WTC11 (cell line): Measurements from ENCODE around the gene CSTF1.

Source experiments
- FOXP1 ChIP-seq: sonication (generic); formaldehyde crosslinking; IDR thresholded peaks from 2 replicates; pipeline ENCODE4 v1.8.0; 2022; ENCODE audit warnings: missing genetic modification reagents, mild to moderate bottlenecking, moderate library complexity, borderline replicate concordance
- SMAD4 ChIP-seq: sonication (generic); formaldehyde crosslinking; IDR thresholded peaks from 2 replicates; pipeline ENCODE4 v1.8.0; 2022; ENCODE audit warnings: mild to moderate bottlenecking, missing genetic modification reagents
- TEAD4 ChIP-seq: sonication (generic); formaldehyde crosslinking; IDR thresholded peaks from 2 replicates; pipeline ENCODE4 v1.8.0; 2022; ENCODE audit warnings: mild to moderate bottlenecking, missing genetic modification reagents
- TF ChIP-seq, protein P1 (sequence below): fragments of 200-600 bp; IDR thresholded peaks from 2 replicates; pipeline ENCODE4 v1.8.0; 2022; ENCODE audit warnings: antibody characterized with exemption
- TF ChIP-seq, protein P2 (sequence below): sonication (generic); formaldehyde crosslinking; IDR thresholded peaks from 2 replicates; pipeline ENCODE4 v1.8.1; 2022; ENCODE audit warnings: low read depth, mild to moderate bottlenecking, moderate library complexity, missing genetic modification reagents, borderline replicate concordance
- TF ChIP-seq, protein P3 (sequence below): sonication (generic); formaldehyde crosslinking; IDR thresholded peaks from 2 replicates; pipeline ENCODE4 v1.8.0; 2022; ENCODE audit warnings: mild to moderate bottlenecking, missing genetic modification reagents
- TF ChIP-seq, protein P4 (sequence below): sonication (generic); formaldehyde crosslinking; IDR thresholded peaks from 2 replicates; pipeline ENCODE4 v1.8.0; 2022; ENCODE audit warnings: mild to moderate bottlenecking, missing genetic modification reagents

DNA sequence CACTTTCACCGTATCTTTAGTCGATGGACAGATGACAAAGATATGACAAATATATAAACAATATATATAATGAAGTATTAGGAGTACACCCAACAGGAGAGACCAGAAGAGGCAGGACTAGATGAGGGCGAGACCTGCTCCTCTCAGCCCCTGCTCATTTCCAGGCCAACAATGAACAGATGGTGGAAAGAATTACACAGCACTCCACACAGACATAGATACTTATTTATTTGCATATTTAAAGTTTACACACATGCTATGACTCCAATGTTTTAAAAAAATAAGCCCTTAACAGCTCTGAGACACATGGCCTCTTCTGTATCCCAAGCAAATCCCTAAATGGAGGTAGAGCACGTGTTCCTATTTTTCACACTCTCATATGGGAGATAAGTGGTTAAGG, 23.3 kb upstream of the CSTF1 start:
- TF ChIP-seq, protein P1, sequence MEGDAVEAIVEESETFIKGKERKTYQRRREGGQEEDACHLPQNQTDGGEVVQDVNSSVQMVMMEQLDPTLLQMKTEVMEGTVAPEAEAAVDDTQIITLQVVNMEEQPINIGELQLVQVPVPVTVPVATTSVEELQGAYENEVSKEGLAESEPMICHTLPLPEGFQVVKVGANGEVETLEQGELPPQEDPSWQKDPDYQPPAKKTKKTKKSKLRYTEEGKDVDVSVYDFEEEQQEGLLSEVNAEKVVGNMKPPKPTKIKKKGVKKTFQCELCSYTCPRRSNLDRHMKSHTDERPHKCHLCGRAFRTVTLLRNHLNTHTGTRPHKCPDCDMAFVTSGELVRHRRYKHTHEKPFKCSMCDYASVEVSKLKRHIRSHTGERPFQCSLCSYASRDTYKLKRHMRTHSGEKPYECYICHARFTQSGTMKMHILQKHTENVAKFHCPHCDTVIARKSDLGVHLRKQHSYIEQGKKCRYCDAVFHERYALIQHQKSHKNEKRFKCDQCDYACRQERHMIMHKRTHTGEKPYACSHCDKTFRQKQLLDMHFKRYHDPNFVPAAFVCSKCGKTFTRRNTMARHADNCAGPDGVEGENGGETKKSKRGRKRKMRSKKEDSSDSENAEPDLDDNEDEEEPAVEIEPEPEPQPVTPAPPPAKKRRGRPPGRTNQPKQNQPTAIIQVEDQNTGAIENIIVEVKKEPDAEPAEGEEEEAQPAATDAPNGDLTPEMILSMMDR = no peak
- TF ChIP-seq, protein P2, sequence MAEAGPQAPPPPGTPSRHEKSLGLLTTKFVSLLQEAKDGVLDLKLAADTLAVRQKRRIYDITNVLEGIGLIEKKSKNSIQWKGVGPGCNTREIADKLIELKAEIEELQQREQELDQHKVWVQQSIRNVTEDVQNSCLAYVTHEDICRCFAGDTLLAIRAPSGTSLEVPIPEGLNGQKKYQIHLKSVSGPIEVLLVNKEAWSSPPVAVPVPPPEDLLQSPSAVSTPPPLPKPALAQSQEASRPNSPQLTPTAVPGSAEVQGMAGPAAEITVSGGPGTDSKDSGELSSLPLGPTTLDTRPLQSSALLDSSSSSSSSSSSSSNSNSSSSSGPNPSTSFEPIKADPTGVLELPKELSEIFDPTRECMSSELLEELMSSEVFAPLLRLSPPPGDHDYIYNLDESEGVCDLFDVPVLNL = no peak
- TF ChIP-seq TEAD4 (CRISPR knock-in tag) (no peak), SMAD4 (no peak), FOXP1 (no peak)
- TF ChIP-seq, protein P3, sequence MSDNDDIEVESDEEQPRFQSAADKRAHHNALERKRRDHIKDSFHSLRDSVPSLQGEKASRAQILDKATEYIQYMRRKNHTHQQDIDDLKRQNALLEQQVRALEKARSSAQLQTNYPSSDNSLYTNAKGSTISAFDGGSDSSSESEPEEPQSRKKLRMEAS (CRISPR knock-in tag) = no peak
- TF ChIP-seq, protein P4, sequence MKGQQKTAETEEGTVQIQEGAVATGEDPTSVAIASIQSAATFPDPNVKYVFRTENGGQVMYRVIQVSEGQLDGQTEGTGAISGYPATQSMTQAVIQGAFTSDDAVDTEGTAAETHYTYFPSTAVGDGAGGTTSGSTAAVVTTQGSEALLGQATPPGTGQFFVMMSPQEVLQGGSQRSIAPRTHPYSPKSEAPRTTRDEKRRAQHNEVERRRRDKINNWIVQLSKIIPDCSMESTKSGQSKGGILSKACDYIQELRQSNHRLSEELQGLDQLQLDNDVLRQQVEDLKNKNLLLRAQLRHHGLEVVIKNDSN (CRISPR knock-in tag) = no peak
